A673 (cell line): ENCODE data around the gene PRKCH.

ENCODE experiments used
- CTCF ChIP-seq: fragments of 300-800, 200-600 bp; sonication (generic); conservative IDR thresholded peaks from 2 replicates; pipeline ENCODE4 v1.5.1; 2017; ENCODE audit warnings: low read depth, mild to moderate bottlenecking, antibody characterized with exemption, low read length, moderate library complexity, mixed read lengths
- EZH2 ChIP-seq: fragments of 200-600 bp; sonication (generic); IDR thresholded peaks from 2 replicates; pipeline ENCODE4 v1.6.1; 2017; ENCODE audit warnings: borderline replicate concordance, low read depth, mild to moderate bottlenecking, mixed read lengths, antibody characterized with exemption, low read length; ENCODE audit not compliant: poor library complexity, severe bottlenecking

- TF ChIP-seq CTCF (no peak), EZH2 (no peak)
Measured at GRCh38 chr14:61388173-61388975, 67.0 kb downstream of the PRKCH start.
